HCT116 (cell line): ENCODE results near the gene KIF25. TPM values are rescaled to one million over a fixed set of nuclear protein-coding genes. Genes with fewer than 3 reads are reported as not detected.

Experiments used
- ATAC-seq: fragments of 200-7000 bp; cut with Tn5 transposase; 2 replicates; pipeline ENCODE4 v1.9.1; 2020; ENCODE audit warnings: mild to moderate bottlenecking, moderate library complexity
- BruUV-seq: library from RNA; stranded (reverse); fragments of 400-500 nt; replicated peaks from 2 replicates; lab custom pipeline; 2021; lab: Mats Ljungman, UMichigan
- CTCF ChIA-PET: fragments of 300-600 bp; sonication (Branson Sonifier 250); formaldehyde crosslinking; loops from one replicate; lab custom pipeline; 2021; ENCODE audit warnings: antibody characterized with exemption; lab: Charles Lee
- POLR2A ChIA-PET: fragments of 300-600, 350-600 bp; sonication (Branson Sonifier 250); formaldehyde crosslinking; loops from one replicate; lab custom pipeline; 2021; ENCODE audit warnings: antibody characterized with exemption; lab: Charles Lee
- RAD21 ChIA-PET, 2 experiments: fragments of 300-600 bp; sonication (Branson Sonifier 250); formaldehyde crosslinking; loops; one replicate each; lab custom pipeline; 2023; ENCODE audit warnings: low total read pairs in 2 of 2; ENCODE audit not compliant: uncharacterized antibody in 2 of 2, unreplicated experiment in 2 of 2, low non-redundant PET in 1 of 2; lab: Charles Lee
- DNase-seq: peaks from one replicate; pipeline ENCODE4 v3.0.0-alpha.2; 2010; ENCODE audit warnings: low read depth, low spot score
- H2AFZ ChIP-seq: fragments of 200-600 bp; shearing (Covaris generic), sonication (generic); 2 replicates; pipeline ENCODE4 v1.6.1; 2017; ENCODE audit warnings: low read depth, mixed run types, mixed read lengths, antibody characterized with exemption, low read length; ENCODE audit not compliant: poor library complexity, severe bottlenecking
- H3K27ac ChIP-seq: 2 replicates; pipeline ENCODE4 v1.5.1; 2012; ENCODE audit warnings: low read depth, low read length
- H3K27me3 ChIP-seq: fragments of 200-600 bp; sonication (generic); 2 replicates; pipeline ENCODE4 v1.6.1; 2016; ENCODE audit warnings: mixed run types, low read length, mixed read lengths; ENCODE audit not compliant: insufficient read depth
- H3K36me3 ChIP-seq, 2 experiments: fragments of 200-500 bp in 1 of 2; fragments of 200-600 bp in 1 of 2; sonication (Bioruptor generic) in 1 of 2; sonication (generic) in 1 of 2; 2 replicates each; pipeline versions ENCODE4 v1.5.1 to v1.6.1; 2014 to 2016; ENCODE audit warnings: low read length in 2 of 2, inconsistent platforms in 1 of 2, mixed read lengths in 1 of 2, mixed run types in 1 of 2; ENCODE audit not compliant: insufficient read depth in 2 of 2, control insufficient read depth in 1 of 2
- H3K4me1 ChIP-seq, 2 experiments: fragments of 200-600 bp in 1 of 2; sonication (generic) in 1 of 2; 2 replicates each; pipeline versions ENCODE4 v1.5.1 to v1.6.1; 2012 to 2017; ENCODE audit warnings: low read length in 2 of 2, inconsistent platforms in 1 of 2, mild to moderate bottlenecking in 1 of 2, mixed read lengths in 1 of 2, mixed run types in 1 of 2, moderate library complexity in 1 of 2; ENCODE audit not compliant: insufficient read depth in 2 of 2, control insufficient read depth in 1 of 2
- H3K4me2 ChIP-seq: fragments of 200-600 bp; sonication (generic); 2 replicates; pipeline ENCODE4 v1.6.1; 2017; ENCODE audit warnings: mixed run types, low read length, mixed read lengths
- H3K4me3 ChIP-seq, 2 experiments: fragments of 200-600 bp in 1 of 2; sonication (generic) in 1 of 2; replicated peaks in 1 of 2; 2 replicates each; pipeline ENCODE4 v1.5.1; 2011 to 2016; ENCODE audit warnings: low read length in 2 of 2, control low read depth in 1 of 2, low read depth in 1 of 2, mild to moderate bottlenecking in 1 of 2, mixed read lengths in 1 of 2, mixed run types in 1 of 2
- H3K79me2 ChIP-seq: fragments of 200-600 bp; sonication (generic); 2 replicates; pipeline ENCODE4 v1.6.1; 2017; ENCODE audit warnings: mild to moderate bottlenecking, mixed run types, low read length, moderate library complexity, mixed read lengths; ENCODE audit not compliant: insufficient read depth
- H3K9ac ChIP-seq: fragments of 200-600 bp; sonication (generic); 2 replicates; pipeline ENCODE4 v1.6.1; 2016; ENCODE audit warnings: low read length, mixed read lengths
- H3K9me2 ChIP-seq: fragments of 200-600 bp; sonication (generic), shearing (Covaris generic); 2 replicates; pipeline ENCODE4 v1.6.1; 2017; ENCODE audit warnings: mixed run types, mild to moderate bottlenecking, moderate library complexity; ENCODE audit not compliant: insufficient read depth
- H3K9me3 ChIP-seq, 2 experiments: fragments of 200-500 bp in 1 of 2; fragments of 200-600 bp in 1 of 2; sonication (Bioruptor generic) in 1 of 2; sonication (generic) in 1 of 2; 2 replicates each; pipeline ENCODE4 v1.6.1; 2014 to 2017; ENCODE audit warnings: low read length in 2 of 2, mixed read lengths in 2 of 2, inconsistent platforms in 1 of 2, low read depth in 1 of 2, mild to moderate bottlenecking in 1 of 2, mixed run types in 1 of 2, moderate library complexity in 1 of 2; ENCODE audit not compliant: control insufficient read depth in 1 of 2, insufficient read depth in 1 of 2
- H4K20me1 ChIP-seq: fragments of 200-600 bp; sonication (generic), shearing (Covaris generic); 2 replicates; pipeline ENCODE4 v1.6.1; 2017; ENCODE audit warnings: mixed run types, mild to moderate bottlenecking, moderate library complexity; ENCODE audit not compliant: insufficient read depth
- ATF3 ChIP-seq: IDR thresholded peaks from 2 replicates; pipeline ENCODE4 v1.6.1; 2012
- CBX3 ChIP-seq: IDR thresholded peaks from 2 replicates; pipeline ENCODE4 v1.6.1; 2012; ENCODE audit warnings: low read depth
- CTCF ChIP-seq, 3 experiments: fragments of 200-600 bp in 1 of 3; sonication (generic) in 1 of 3; IDR thresholded peaks in 2 of 3; conservative IDR thresholded peaks in 1 of 3; 2 replicates each; pipeline ENCODE4 v1.5.1; 2012 to 2017; ENCODE audit warnings: low read depth in 2 of 3, low read length in 2 of 3, antibody characterized with exemption in 1 of 3, borderline replicate concordance in 1 of 3, control low read depth in 1 of 3, mild to moderate bottlenecking in 1 of 3, mixed read lengths in 1 of 3, mixed run types in 1 of 3, moderate library complexity in 1 of 3; ENCODE audit not compliant: insufficient read depth in 1 of 3
- ELF1 ChIP-seq: IDR thresholded peaks from 2 replicates; pipeline ENCODE4 v1.6.1; 2012; ENCODE audit warnings: low read depth, borderline replicate concordance
- EZH2phosphoT487 ChIP-seq: fragments of 200-600 bp; IDR thresholded peaks from 2 replicates; pipeline ENCODE4 v1.6.1; 2018; ENCODE audit warnings: antibody characterized with exemption, borderline replicate concordance
- JUND ChIP-seq: IDR thresholded peaks from 2 replicates; pipeline ENCODE4 v1.6.1; 2012
- MAX ChIP-seq: IDR thresholded peaks from 2 replicates; pipeline ENCODE4 v1.6.1; 2012
- POLR2A ChIP-seq: IDR thresholded peaks from 2 replicates; pipeline ENCODE4 v1.7.0; 2011; ENCODE audit warnings: borderline replicate concordance; ENCODE audit not compliant: insufficient read depth, insufficient read length; ENCODE audit errors: extremely low read depth
- RAD21 ChIP-seq: IDR thresholded peaks from 2 replicates; pipeline ENCODE4 v1.6.1; 2012; ENCODE audit warnings: low read depth, mild to moderate bottlenecking
- REST ChIP-seq: IDR thresholded peaks from 2 replicates; pipeline ENCODE4 v1.6.1; 2012; ENCODE audit warnings: low read depth
- SIN3A ChIP-seq: IDR thresholded peaks from 2 replicates; pipeline ENCODE4 v1.6.1; 2012; ENCODE audit warnings: low read depth
- SP1 ChIP-seq: IDR thresholded peaks from 2 replicates; pipeline ENCODE4 v1.6.1; 2012; ENCODE audit warnings: low read depth
- SRF ChIP-seq: IDR thresholded peaks from 2 replicates; pipeline ENCODE4 v1.6.1; 2012; ENCODE audit warnings: low read depth
- YY1 ChIP-seq: IDR thresholded peaks from 2 replicates; pipeline ENCODE4 v1.6.1; 2011; ENCODE audit warnings: low read length, low read depth, moderate library complexity, mild to moderate bottlenecking; ENCODE audit not compliant: insufficient replicate concordance; ENCODE audit errors: extremely low read depth
- ZFX ChIP-seq: fragments of 450-650 bp; IDR thresholded peaks from 2 replicates; pipeline ENCODE4 v1.6.1; 2017
- ZNF274 ChIP-seq: fragments of 200-500 bp; sonication (Bioruptor generic); IDR thresholded peaks from 2 replicates; pipeline ENCODE4 v1.6.1; 2014; ENCODE audit warnings: mild to moderate bottlenecking, low read depth, low read length, inconsistent platforms
- intact Hi-C: fragments of 100-400 bp; cut with micrococcal nuclease; formaldehyde crosslinking; loops from 2 replicates; pipeline ENCODE4 v1.10.0; 2022
- total RNA-seq: library from RNA; stranded (reverse); gene quantifications from one replicate; pipeline ENCODE4 v1.2.1, GENCODE V29; 2021; ENCODE audit not compliant: unreplicated experiment

Gene KIF25
- total RNA-seq, 1 experiment from 2014 or later, result not detected

- no TSS peak for BruUV-seq
- no peaks in the 10 kb centered on the region for H4K20me1 ChIP-seq
- H3K4me2 ChIP-seq, result no peak overlapping the region
- DNase-seq (no peak), ATAC-seq (no peak)
- H3K36me3 ChIP-seq, result no peaks in the 10 kb centered on the region; a peak in 1 of 4 replicates
- intact Hi-C loops, result no loop called here
- no peaks in the 10 kb centered on the region for H3K79me2 ChIP-seq
- H3K27me3 ChIP-seq, result no peaks in the 10 kb centered on the region
- ChIA-PET POLR2A (no interaction called here), CTCF (no interaction called here), RAD21 (no interaction called here)
- no peak overlapping the region for H3K27ac ChIP-seq
- no peak overlapping the region for H2AFZ ChIP-seq
- no peaks in the 10 kb centered on the region for H3K9me3 ChIP-seq
- H3K4me3 ChIP-seq, result no peak overlapping the region
- H3K4me1 ChIP-seq, result no peaks in the 10 kb centered on the region
- no peaks in the 10 kb centered on the region for H3K9me2 ChIP-seq
- no peak for TF ChIP-seq SRF
- TF ChIP-seq SIN3A, result no peak
- H3K9ac ChIP-seq, result no peak overlapping the region
Measured at GRCh38 chr6:167974640-167975344, 22.7 kb upstream of the KIF25 start.

- ChIA-PET POLR2A (no interaction called here), RAD21 (no interaction called here), CTCF (no interaction called here)
- Histone ChIP-seq H3K9me3 (no peaks in the 10 kb centered on the region), H3K27me3 (no peaks in the 10 kb centered on the region), H3K4me1 (no peaks in the 10 kb centered on the region), H3K36me3 (no peaks in the 10 kb centered on the region; a peak in 1 of 4 replicates), H3K4me2 (no peak overlapping the region), H3K9ac (no peak overlapping the region), H3K9me2 (no peaks in the 10 kb centered on the region), H3K27ac (no peak overlapping the region), H2AFZ (no peak overlapping the region), H3K79me2 (no peaks in the 10 kb centered on the region), H4K20me1 (no peaks in the 10 kb centered on the region), H3K4me3 (no peak overlapping the region)
- intact Hi-C loops, result no loop called here
- no TSS peak for BruUV-seq
- DNase-seq (no peak), ATAC-seq (no peak)
- TF ChIP-seq CBX3, result no peak
- TF ChIP-seq RAD21, result no peak
- TF ChIP-seq SP1, result no peak
- TF ChIP-seq YY1, result no peak
- no peak for TF ChIP-seq SIN3A
- no peak for TF ChIP-seq ELF1
- no peak for TF ChIP-seq EZH2phosphoT487
- TF ChIP-seq MAX, result no peak
- TF ChIP-seq ZFX, result no peak
- no peak for TF ChIP-seq JUND
- no peak for TF ChIP-seq ZNF274
- TF ChIP-seq CTCF (IDR thresholded peaks at IDR 0.05 in 2 of 3, conservative IDR thresholded peaks at IDR 0.05 in 1 of 3; ENCODE audit: borderline replicate concordance in 1 of 3, insufficient read depth in 1 of 3, low read depth in 2 of 3, low read length in 2 of 3), result no peak
- TF ChIP-seq POLR2A, result no peak
- TF ChIP-seq REST, result no peak
- TF ChIP-seq ATF3, result no peak
Measured at GRCh38 chr6:167975458-167975857, 22.0 kb upstream of the KIF25 start.
